Rectal smooth muscle tissue (tissue), 1 donor: ENCODE results near the gene ATP11A.
A peak's percentile ranks its signal among the peaks of the same experiment; 100 is the strongest.
"Not testable (repeated sequence)": the region's sequence is repeated elsewhere in the genome, so short reads cannot be mapped to it uniquely, and the experiment has no call there.

Experiments used
- H3K27ac ChIP-seq: one replicate; pipeline ENCODE4 v1.7.0; 2013; ENCODE audit warnings: low read depth, low read length, inconsistent platforms
- H3K27me3 ChIP-seq: one replicate; pipeline ENCODE4 v1.7.0; 2013; ENCODE audit warnings: low read length; ENCODE audit not compliant: control insufficient read depth, insufficient read depth
- H3K36me3 ChIP-seq: one replicate; pipeline ENCODE4 v1.7.0; 2013; ENCODE audit warnings: low read length; ENCODE audit not compliant: control insufficient read depth, insufficient read depth
- H3K4me1 ChIP-seq: one replicate; pipeline ENCODE4 v1.7.0; 2013; ENCODE audit warnings: low read length; ENCODE audit not compliant: control insufficient read depth, insufficient read depth
- H3K4me3 ChIP-seq: one replicate; pipeline ENCODE4 v1.7.0; 2013; ENCODE audit warnings: low read length
- H3K9ac ChIP-seq: one replicate; pipeline ENCODE4 v1.7.0; 2013; ENCODE audit warnings: low read length

The ATP11A gene

DNA sequence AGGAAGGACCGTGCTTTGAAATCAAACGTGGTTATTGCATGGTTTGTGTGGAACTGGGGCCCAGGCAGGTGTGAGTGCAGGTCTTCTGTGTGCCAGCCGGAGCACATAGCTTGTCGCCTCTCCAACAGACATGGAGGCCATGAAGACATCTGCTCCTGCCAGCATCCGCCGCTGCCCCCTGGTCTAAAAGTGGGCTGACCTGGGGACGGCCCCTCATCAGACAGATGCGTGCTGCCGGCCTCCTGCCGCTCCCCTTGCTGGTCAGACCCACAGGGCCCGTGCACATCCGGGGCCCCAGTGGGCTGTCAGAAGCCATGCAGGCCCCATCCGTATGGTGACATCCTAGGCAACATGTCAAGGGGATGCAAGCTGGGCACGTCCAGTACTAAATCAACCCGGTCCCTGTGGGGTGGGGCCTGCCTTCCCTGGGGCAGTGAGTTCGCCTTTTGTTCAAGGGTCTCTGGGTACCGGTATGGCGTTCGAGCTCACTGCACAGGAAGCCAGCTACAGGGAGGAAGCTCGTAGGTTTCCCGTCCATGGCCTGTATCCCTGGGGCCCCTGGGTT, 191.2 kb downstream of the ATP11A start:
- Histone ChIP-seq H3K27me3 (no peaks in the 10 kb centered on the region), H3K4me1 (peaks cover under 1% of the 10 kb centered on the region), H3K27ac (no peak overlapping the region), H3K4me3 (no peak overlapping the region), H3K36me3 (no peaks in the 10 kb centered on the region), H3K9ac (no peak overlapping the region)

DNA sequence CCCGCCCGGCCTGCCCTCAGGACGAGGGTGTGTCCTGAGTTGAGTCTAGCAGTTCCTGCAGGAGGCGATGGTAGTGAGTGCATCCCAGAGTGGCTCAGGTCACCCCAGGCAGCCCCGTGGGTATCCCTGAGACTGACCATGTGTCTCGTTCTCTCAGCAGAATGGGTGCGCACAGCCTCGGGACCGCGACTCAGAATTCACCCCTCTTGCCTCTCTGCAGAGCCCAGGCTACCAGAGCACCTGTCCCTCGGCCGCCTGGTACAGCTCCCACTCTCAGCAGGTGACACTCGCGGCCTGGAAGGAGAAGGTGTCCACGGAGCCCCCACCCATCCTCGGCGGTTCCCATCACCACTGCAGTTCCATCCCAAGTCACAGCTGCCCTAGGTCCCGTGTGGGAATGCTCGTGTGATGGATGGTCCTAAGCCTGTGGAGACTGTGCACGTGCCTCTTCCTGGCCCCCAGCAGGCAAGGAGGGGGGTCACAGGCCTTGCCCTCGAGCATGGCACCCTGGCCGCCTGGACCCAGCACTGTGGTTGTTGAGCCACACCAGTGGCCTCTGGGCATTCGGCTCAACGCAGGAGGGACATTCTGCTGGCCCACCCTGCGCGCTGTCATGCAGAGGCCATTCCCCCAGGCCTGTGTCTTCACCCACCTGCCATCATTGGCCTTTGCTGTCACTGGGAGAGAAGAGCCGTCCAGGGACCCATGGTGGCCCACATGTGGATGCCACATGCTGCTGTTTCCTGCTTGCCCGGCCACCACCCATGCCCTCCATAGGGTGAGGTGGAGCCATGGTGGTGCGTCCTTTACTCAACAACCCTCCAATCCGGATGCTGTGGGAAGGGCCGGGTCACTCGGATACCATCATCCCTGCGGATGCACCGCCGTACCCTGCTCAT, 192.1 kb downstream of the ATP11A start:
- H3K27me3 ChIP-seq = no peaks in the 10 kb centered on the region
- no peak overlapping the region for H3K9ac ChIP-seq
- no peak overlapping the region for H3K4me3 ChIP-seq
- H3K36me3 ChIP-seq = no peaks in the 10 kb centered on the region
- peaks cover 4% of the 10 kb centered on the region for H3K4me1 ChIP-seq
- H3K27ac ChIP-seq = no peak overlapping the region

DNA sequence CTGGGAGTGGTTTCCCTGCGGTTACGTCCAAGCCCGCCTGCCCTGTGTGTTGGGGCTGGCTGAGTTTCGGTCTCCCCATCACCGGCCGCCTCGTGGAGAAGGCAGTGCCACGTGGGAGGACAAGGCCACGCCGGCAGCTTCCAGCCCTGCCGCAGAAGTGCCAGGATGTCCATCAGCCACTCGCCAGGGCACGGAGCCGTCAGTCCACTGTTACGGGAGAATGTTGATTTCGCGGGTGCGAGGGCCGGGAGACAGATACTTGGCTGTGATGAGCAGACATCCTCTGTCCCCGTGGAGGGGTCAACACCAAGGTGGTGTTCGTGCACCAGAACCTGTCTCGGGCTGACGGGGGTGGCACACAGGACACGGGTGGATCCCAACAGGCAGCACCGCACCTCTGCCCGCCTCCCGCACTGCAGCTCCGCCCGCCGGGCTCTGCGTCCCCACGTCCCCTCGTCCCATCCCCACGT, 192.8 kb downstream of the ATP11A start:
- Histone ChIP-seq H3K9ac (no peak overlapping the region), H3K27ac (no peak overlapping the region), H3K4me1 (peaks cover 4% of the 10 kb centered on the region), H3K4me3 (no peak overlapping the region), H3K36me3 (no peaks in the 10 kb centered on the region), H3K27me3 (no peaks in the 10 kb centered on the region)

DNA sequence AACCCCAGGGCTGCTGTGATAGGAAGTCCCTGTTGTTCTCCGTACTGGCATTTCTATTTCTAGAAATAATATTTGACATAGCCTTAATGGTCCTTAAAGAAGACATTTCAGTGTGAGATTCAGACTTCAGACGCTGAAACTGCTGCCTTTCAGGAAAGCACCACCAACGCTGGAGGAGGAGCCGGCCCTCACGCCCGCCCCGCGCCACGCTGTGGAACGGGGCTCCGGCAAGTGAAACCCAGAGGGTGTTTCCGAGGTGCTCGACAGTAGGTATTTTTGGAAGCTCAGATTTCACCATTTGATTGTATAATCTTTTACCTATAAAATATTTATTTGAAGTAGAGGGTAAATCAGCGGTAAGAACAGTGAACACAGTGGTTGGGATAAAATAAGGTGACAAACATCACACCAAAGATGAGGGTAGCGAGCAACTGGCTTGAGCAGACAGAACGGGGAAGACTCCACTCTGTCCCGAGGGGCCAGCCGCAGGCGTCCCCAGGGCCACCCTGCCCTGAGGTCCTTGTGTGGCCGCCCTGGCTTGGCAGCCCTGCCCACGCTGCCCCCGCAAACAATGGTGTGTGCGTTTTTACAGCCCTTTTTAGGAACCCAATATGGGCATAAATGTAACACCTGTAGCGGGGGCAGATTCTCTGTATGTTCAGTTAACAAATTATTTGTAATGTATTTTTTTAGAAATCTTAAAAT, 193.6 kb downstream of the ATP11A start:
- Histone ChIP-seq H3K27me3 (no peaks in the 10 kb centered on the region), H3K4me3 (no peak overlapping the region), H3K9ac (no peak overlapping the region), H3K4me1 (peaks cover 4% of the 10 kb centered on the region), H3K27ac (no peak overlapping the region), H3K36me3 (no peaks in the 10 kb centered on the region)

DNA sequence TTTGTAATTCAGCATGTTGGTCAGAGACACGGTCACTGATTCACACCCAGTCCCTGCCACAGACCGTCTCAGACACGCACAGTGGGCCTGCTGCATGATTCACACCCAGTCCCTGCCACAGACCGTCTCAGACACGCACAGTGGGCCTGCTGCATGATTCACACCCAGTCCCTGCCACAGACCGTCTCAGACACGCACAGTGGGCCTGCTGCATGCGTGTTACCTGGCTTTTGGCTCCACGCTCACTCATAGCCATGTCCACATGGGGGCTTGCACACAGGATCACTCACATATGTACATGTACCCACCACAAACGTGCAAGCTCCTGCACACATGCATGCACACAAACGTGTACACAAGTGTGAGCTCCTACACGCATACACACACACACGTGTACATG, 194.9 kb downstream of the ATP11A start:
- not testable (repeated sequence) for H3K4me3 ChIP-seq, H3K27ac ChIP-seq, H3K27me3 ChIP-seq, H3K4me1 ChIP-seq, H3K9ac ChIP-seq, H3K36me3 ChIP-seq

DNA sequence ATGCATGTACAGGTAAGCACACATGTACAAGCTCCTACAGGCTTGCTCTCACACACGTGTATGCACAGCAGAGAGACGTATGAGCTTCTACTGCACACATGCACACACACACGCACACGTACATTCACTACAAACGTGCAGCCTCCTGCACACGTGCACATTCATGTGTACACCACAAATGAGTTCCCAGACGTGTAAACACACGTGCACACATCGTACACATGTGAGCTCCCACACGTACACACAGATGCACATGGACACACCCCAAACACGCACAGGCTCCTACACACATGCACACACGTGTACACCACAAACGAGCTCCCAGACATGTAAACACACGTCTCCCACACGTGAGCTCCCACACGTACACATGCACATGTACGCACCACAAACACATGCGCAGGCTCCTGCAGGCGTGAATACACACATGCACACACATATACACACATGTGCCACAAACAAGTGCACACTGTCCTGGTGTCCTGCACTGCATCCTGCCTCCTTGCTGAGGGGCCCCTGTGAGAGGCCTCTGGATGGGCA, 195.5 kb downstream of the ATP11A start:
- H3K27ac ChIP-seq = no peak overlapping the region
- no peaks in the 10 kb centered on the region for H3K36me3 ChIP-seq
- H3K27me3 ChIP-seq = no peaks in the 10 kb centered on the region
- H3K4me3 ChIP-seq = no peak overlapping the region
- peaks cover 4% of the 10 kb centered on the region for H3K4me1 ChIP-seq
- no peak overlapping the region for H3K9ac ChIP-seq

DNA sequence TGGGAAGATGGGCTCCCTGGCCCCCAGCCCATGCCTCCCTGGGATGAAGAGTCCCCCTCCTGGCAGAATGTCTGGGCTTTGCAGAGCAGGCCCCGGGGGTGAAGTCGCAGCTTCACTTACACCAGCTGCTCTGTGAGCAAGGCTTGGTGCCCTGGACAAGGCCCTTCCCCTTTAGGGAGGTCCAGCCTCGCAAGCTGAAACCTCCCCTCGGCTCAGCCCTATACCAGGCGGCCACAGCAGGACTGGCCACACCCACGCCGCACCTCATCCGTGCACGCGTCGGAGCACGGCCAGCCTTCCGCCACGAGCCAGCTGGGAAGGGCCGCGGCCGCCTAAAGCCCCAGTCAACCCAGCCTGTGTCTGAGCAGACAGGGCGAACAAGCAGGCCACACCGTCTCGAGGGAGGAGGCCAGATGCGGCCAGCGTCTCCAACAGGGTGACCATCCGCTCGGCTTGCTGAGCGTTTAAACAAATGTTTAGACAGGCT, 196.0 kb downstream of the ATP11A start:
- no peak overlapping the region for H3K27ac ChIP-seq
- H3K27me3 ChIP-seq = no peaks in the 10 kb centered on the region
- peaks cover 4% of the 10 kb centered on the region for H3K4me1 ChIP-seq
- H3K36me3 ChIP-seq = no peaks in the 10 kb centered on the region
- H3K4me3 ChIP-seq = peak overlapping the region; percentile 11
- H3K9ac ChIP-seq = no peak overlapping the region

DNA sequence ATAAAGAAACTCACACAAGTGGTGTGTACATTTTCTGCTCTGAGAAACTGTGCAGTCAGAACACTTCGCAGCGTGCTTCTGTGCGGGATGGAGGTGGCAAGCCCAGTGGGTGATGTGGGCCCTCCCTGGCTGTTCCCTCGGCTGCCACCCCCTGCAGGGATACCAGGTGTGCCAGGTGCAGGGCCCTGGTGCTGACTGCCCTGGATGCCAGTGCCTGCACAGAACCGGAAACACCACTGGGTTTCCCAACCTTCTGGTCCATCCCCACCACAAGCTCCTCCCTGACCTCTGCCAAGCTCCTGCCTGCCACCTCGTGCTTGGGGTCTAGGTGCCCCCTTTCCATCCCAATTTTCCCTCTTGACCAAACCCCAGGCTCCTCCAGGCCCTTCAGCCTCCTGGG, 197.3 kb downstream of the ATP11A start:
- H3K4me3 ChIP-seq = no peak overlapping the region
- H3K4me1 ChIP-seq = peaks cover 4% of the 10 kb centered on the region
- H3K27me3 ChIP-seq = no peaks in the 10 kb centered on the region
- H3K27ac ChIP-seq = no peak overlapping the region
- H3K9ac ChIP-seq = no peak overlapping the region
- H3K36me3 ChIP-seq = no peaks in the 10 kb centered on the region

DNA sequence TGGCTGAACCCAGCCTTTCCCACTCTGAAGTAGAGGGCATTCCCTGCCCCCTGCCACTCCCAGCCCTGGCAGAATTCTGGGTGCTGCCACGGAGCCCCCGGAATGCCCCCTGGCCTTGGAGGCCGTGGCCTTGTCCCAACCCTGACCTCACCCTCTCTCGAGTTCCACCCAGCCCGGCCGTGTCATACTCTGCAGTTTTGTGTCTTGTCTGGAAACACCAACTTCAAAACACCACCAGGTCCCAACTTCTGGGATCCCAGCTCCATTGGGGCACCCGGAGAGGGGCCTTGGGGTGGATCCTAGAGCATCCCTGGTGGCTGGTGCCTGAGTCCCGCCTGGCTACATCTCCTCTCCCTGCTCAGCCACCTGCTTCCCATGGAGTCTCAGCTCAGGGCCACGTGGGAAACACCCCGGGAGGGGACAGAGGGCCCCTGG, 197.7 kb downstream of the ATP11A start:
- Histone ChIP-seq H3K9ac (no peak overlapping the region), H3K4me1 (peaks cover 4% of the 10 kb centered on the region), H3K27me3 (no peaks in the 10 kb centered on the region), H3K4me3 (no peak overlapping the region), H3K36me3 (no peaks in the 10 kb centered on the region), H3K27ac (no peak overlapping the region)

DNA sequence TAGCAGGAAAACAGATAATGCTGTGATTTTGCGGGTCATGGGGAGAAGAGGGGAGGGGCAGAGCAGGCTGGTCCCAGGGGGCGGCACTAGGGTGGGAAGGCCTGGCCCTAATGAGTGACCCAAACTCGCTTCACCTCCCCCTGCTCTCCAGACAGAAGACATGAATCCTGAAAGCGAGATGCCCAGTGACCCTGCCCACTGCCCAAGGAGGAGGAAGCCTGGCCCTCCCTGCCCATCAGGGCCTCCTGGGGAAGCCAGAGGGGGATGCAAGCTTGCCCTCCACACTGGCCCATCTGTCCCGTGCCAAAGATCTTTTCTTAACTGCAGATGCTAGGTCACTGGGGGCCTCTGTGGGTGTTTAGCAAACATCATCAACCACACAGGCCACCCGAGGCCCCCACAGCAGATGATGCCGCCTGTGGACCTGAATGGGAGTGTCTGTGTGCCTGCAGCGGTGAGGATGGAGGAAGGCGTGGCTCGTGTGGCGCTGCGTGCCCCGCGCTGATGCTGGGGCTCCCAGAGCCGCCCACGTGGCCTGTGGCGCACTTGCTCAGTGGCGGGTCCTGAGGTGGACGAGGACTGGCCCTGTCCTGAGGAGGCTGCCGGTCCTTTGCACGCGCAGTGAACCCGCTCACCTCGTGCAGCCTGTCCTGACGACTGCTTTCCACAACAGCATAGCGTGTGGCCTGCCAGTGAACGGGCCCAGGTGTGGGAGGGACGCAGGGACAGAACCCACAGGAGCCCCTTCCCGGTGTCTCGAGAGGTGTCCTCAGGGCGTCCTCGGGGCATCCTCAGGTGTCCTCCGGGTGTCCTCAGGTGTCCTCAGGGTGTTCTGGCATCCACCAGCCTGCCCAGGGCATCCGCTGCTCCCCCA, 198.6 kb downstream of the ATP11A start:
- Histone ChIP-seq H3K27me3 (peaks cover 2% of the 10 kb centered on the region), H3K4me3 (no peak overlapping the region), H3K4me1 (peaks cover 4% of the 10 kb centered on the region), H3K9ac (no peak overlapping the region), H3K36me3 (no peaks in the 10 kb centered on the region), H3K27ac (no peak overlapping the region)

DNA sequence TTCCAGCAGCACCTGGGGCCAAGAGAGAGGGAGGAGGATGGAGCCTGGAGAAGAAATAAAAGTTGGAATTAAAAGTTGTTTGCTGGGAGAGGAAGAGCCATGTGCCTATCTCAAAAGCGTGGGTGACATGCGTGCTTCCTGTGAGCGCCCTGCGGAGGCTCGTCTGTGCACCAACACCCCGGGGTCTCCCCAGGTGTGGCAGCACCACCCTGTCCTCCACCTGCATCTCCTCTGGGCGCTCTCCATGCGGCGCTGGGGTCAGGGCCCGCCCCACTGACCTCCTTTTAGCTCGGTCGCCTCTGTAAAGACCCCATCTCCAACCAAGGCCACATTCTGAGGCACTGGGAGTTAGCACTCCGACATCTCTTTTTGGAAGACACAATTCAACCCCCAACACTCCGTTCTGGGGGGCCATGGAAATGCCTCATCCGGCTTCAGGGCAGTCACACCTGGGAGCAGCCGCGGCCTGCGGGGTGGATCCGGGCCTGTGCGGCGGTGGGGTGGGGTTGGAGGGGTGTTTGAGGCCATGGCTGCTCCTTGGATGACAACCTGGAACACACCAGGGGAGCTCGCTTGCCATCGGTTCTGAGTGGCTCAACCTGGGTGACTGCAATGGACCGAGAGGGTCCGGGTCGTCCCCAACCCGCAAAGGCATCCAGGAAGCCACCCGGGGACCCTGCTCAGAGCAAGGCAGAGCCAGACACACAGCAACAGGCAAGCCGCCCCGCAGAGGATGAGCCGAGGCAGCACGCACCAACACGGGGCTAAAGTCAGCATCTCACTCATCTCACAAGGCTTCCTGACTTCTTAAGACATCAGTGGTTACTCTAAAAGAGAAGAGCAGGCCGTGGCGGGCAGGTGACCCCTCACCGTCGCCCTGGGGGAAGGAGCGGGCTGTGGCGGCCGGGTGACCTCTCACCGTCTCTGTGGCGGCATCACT, 199.8 kb downstream of the ATP11A start:
- H3K27me3 ChIP-seq = peaks cover 4% of the 10 kb centered on the region
- no peak overlapping the region for H3K9ac ChIP-seq
- H3K27ac ChIP-seq = no peak overlapping the region
- H3K4me1 ChIP-seq = peaks cover 5% of the 10 kb centered on the region
- H3K36me3 ChIP-seq = no peaks in the 10 kb centered on the region
- no peak overlapping the region for H3K4me3 ChIP-seq
